Bronchial epithelial cell (primary cell): ENCODE measurements around the gene MBOAT2. TPM values are rescaled to one million over a fixed set of nuclear protein-coding genes. Genes with fewer than 3 reads are reported as not detected.

Source experiments
- DNase-seq: peaks from one replicate; pipeline ENCODE4 v3.0.0-alpha.2; 2010; ENCODE audit warnings: low read depth
- FAIRE-seq: peaks from 2 replicates; lab custom pipeline; 2011; peaks lifted over from hg19 to GRCh38; lab: Jason Lieb, UNC
- H3K27me3 ChIP-seq: 2 replicates; pipeline ENCODE4 v1.5.1; 2011; ENCODE audit warnings: low read length; ENCODE audit not compliant: control insufficient read depth, insufficient read depth
- H3K36me3 ChIP-seq: 2 replicates; pipeline ENCODE4 v1.5.1; 2011; ENCODE audit warnings: low read length; ENCODE audit not compliant: control insufficient read depth, insufficient read depth
- H3K4me3 ChIP-seq: 2 replicates; pipeline ENCODE4 v1.5.1; 2011; ENCODE audit warnings: mild to moderate bottlenecking, low read depth, low read length, control low read depth
- total RNA-seq: library from RNA; depleted of rRNA; stranded (reverse); fragments of >200 nt; gene quantifications from 2 replicates; pipeline ENCODE4 v1.2.1, GENCODE V29; 2014
- TF ChIP-seq, protein P1 (sequence below): IDR thresholded peaks from 2 replicates; pipeline ENCODE4 v1.5.1; 2011; ENCODE audit warnings: mild to moderate bottlenecking, moderate library complexity, low read length, control low read depth, inconsistent platforms; ENCODE audit not compliant: insufficient read depth, severe bottlenecking

The MBOAT2 gene
- total RNA-seq, 1 donor from 2014 or later = 145 TPM

DNA sequence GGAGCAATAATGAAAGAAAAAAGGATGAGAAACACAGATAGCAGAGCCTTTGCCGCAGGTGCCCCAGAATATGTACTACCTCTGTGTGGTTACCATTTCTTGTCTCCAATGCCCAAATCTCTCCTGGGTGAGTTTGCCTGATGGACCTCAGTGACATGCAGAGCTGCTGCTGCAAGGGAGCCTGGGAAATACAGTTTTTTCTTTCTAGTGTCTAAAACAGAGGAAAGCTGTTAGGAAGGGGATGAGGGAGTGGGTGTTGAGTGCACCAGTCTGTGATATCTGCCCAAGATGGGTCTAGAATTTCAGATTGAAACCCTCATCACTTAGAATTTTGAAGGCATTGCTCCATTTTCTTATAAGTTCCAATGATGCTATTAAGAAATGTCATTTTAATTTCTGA is 9.9 kb upstream of the MBOAT2 start:
- TF ChIP-seq, protein P1, sequence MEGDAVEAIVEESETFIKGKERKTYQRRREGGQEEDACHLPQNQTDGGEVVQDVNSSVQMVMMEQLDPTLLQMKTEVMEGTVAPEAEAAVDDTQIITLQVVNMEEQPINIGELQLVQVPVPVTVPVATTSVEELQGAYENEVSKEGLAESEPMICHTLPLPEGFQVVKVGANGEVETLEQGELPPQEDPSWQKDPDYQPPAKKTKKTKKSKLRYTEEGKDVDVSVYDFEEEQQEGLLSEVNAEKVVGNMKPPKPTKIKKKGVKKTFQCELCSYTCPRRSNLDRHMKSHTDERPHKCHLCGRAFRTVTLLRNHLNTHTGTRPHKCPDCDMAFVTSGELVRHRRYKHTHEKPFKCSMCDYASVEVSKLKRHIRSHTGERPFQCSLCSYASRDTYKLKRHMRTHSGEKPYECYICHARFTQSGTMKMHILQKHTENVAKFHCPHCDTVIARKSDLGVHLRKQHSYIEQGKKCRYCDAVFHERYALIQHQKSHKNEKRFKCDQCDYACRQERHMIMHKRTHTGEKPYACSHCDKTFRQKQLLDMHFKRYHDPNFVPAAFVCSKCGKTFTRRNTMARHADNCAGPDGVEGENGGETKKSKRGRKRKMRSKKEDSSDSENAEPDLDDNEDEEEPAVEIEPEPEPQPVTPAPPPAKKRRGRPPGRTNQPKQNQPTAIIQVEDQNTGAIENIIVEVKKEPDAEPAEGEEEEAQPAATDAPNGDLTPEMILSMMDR = no peak
- Histone ChIP-seq H3K4me3 (no peak overlapping the region), H3K27me3 (no peaks in the 10 kb centered on the region), H3K36me3 (no peaks in the 10 kb centered on the region)
- DNase-seq = no peak
- no peak for FAIRE-seq

DNA sequence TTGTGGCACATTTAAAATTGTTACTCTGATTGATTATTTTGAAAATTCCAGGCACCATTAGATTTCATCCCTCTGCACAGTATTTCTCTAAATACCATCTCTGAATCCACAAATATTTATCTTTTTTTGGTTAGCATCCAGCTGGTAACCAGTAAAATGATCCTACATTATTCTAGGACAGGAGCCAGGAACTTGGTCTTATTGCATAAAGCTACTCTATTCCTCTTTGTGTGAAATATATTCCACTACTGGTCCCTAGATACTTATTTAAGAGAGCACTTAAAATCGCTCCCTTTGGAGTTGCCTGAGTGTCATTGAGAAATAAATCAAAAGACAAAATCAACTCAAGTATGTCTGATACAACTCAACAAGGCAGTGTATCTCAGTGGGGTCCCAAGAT is 7.4 kb upstream of the MBOAT2 start:
- TF ChIP-seq, protein P1 = no peak

DNA sequence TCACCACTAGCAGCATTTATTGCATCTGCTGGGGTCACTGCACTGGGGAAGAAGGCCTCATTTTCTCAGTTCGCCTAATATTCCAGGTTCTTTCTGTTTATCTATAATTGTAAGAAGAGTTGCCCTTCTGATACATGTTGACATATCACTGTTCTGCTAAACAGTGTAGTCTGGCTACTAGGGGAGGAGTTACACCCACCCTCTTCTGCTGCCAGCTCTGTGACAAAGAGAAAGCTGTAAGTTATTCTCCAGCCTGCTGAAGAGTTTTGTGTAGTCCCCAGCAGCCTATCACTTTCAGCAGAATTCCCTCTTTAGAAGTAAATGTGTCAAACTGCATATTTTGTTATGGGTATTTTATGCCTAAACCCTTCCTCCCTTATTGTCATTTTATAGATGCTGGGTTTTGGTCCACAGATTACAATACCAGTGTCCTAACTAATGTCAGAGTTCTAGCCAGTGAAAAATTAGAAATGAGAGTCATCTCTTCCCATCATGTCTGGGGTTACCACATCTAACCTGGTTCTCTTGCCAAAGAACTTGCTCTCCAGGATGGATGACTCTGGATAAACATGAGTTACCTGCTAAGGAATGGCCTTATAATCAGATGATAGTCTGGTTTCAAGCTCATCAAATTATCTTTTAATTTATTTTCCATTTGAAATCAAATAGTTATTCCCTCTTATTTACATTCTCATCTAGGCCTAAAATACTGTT is 5.6 kb upstream of the MBOAT2 start:
- Histone ChIP-seq H3K36me3 (no peaks in the 10 kb centered on the region), H3K4me3 (no peak overlapping the region), H3K27me3 (no peaks in the 10 kb centered on the region)
- FAIRE-seq = no peak
- TF ChIP-seq, protein P1 = no peak
- DNase-seq = peak; percentile 54

More for the DNA sequence above, 7.4 kb upstream of the MBOAT2 start:
- DNase-seq (no peak), FAIRE-seq (no peak)
- Histone ChIP-seq H3K4me3 (no peak overlapping the region), H3K36me3 (no peaks in the 10 kb centered on the region), H3K27me3 (no peaks in the 10 kb centered on the region)

DNA sequence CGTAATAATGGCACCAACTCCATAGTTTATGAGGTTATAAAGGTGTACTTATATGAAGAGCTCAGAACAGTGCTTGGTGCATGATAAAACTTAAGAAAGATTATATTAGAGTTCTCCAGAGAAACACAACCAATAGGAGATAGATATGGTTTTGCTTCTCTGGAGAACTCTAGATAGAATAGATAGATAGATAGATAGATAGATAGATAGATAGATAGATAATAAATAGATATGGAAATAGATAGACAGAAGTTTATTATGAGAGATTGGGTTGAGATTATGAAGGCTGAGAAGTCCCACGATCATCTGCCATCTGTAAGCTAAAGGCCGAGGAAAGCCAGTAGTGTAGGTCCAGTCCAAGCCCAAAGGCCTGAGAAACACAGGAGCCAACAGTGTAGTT is 2.9 kb upstream of the MBOAT2 start:
- TF ChIP-seq, protein P1 = no peak
- DNase-seq (no peak), FAIRE-seq (no peak)

DNA sequence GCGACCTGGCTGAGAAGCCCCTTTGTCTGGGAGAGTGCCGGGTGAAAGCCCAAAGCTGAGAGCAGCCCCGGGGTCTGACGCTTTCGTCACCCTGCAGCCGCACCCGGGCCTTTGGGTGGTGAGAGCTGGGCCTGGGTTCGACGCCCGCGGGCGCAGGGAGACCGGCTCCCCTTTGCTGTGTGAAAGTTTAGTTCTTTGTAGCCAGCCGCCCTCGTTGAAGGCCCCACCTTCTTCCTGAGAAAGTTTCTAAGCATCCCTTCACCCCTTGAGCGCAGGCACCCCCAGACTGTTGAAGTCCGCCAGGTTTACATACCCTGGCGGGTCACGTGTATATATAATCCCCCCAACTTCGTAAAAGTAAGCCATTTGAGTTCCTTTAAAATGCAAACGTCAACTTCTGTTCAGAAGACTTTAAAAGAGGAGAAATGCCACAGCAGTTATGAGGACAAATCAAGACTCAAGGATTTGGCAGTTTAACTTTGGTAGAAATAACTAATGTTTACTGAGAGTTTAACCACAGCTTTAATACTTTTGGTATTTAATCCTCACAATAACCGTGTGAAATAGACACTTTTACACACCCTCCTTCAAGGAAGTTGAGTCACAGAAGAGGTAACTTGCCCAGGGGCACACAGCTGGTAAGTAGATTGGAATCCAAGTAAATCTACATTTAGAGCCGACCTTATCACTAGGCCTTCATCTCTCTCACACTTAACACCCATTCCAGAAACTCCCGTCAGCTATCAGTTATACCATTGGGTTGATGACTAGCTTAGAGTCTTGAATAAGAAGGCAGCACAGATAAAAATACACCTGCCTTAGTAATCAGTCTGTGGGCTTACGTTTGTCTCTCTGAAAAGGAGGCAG is 1.1 kb upstream of the MBOAT2 start:
- H3K4me3 ChIP-seq = peak overlapping the region; percentile 80
- FAIRE-seq (no peak), DNase-seq (peak; percentile 98)
- no peaks in the 10 kb centered on the region for H3K36me3 ChIP-seq
- H3K27me3 ChIP-seq = no peaks in the 10 kb centered on the region
- TF ChIP-seq, protein P1 = no peak

More for the DNA sequence above, 2.9 kb upstream of the MBOAT2 start:
- no peaks in the 10 kb centered on the region for H3K36me3 ChIP-seq
- no peak overlapping the region for H3K4me3 ChIP-seq
- no peaks in the 10 kb centered on the region for H3K27me3 ChIP-seq
